ENCODE measurements around the gene SCAMP4.
A peak's percentile ranks its signal among the peaks of the same experiment; 100 is the strongest.

The SCAMP4 gene

DNA sequence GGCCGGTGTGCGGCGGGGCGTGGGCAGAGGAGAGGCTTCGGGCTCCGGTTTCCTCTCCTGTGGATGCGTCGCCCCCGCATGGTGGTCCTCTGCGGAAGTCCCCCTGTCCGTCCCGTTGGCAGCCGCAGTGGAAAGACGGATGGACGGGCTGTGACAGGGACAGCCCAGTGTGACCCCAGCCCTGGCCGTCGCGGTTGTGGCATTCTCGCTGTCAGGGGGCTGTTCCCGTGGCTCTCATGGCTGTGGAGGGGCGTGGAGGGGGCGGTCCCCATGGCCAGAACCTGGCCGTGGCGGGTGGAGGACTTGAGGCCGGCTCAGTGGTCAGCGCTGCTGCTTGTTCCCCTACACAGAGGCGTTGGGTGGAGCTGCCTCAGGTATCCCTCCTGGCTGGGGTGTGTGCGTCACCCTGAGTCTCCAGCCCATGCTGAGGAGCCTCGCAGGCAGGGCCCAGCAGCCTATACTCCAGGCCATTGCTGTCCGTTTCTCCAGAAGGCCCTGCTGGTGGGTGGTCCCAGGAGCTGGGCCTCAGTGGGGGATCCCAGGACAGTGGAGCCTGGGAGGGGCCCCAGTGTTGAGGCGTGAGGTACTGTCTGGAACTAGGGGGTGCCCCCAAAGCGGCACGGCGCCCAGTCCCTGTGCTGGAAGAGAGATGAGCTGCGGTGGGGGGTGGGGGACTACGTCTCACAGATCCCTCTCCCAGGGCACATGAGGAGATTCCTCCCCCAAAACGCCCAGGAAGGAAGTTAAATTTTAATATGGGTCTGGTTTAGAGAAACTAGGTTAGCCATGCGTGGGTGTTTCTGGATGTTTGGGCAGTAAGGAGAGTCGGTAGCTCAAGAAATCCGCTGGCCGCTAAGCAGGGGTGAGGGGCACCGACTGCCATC is 56.0 kb downstream of the SCAMP4 start:
- peak overlapping the region in 1 of 2 donors; percentile 19 for H3K27ac Mint-ChIP-seq
- no peak for ATAC-seq

DNA sequence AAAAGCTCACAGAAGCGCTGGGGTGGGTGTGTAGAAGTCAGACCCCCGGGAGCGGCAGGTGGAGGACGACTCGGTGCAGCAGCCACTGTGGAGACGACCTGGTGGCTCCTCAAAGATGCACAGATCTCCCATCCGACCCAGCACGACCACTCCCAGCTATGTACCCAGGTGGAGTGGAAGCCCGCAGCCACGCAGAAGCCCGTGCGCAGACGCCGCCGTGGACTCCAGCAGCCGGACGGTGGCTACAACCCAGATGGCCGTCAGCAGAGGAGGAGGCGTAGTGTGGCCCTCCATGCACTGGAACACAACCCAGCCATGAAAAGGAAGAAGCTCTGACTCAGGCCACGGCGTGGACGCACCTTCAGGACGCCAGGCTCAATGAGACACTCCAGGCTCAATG is 57.5 kb downstream of the SCAMP4 start:
- no peak overlapping the region for H3K4me3 Mint-ChIP-seq
- no peak for DNase-seq
- no peaks in the 10 kb centered on the region for H3K27me3 Mint-ChIP-seq
- H3K4me1 Mint-ChIP-seq: peaks cover 51% of the 10 kb centered on the region
- H3K9me3 Mint-ChIP-seq: no peaks in the 10 kb centered on the region
- no peak overlapping the region for H3K27ac Mint-ChIP-seq
- ATAC-seq: no peak

More for the DNA sequence above, 56.0 kb downstream of the SCAMP4 start:
- no peaks in the 10 kb centered on the region for H3K9me3 Mint-ChIP-seq
- H3K27me3 Mint-ChIP-seq: no peaks in the 10 kb centered on the region
- no peak overlapping the region for H3K4me3 Mint-ChIP-seq
- DNase-seq: no peak
- peaks cover 53% of the 10 kb centered on the region for H3K4me1 Mint-ChIP-seq

DNA sequence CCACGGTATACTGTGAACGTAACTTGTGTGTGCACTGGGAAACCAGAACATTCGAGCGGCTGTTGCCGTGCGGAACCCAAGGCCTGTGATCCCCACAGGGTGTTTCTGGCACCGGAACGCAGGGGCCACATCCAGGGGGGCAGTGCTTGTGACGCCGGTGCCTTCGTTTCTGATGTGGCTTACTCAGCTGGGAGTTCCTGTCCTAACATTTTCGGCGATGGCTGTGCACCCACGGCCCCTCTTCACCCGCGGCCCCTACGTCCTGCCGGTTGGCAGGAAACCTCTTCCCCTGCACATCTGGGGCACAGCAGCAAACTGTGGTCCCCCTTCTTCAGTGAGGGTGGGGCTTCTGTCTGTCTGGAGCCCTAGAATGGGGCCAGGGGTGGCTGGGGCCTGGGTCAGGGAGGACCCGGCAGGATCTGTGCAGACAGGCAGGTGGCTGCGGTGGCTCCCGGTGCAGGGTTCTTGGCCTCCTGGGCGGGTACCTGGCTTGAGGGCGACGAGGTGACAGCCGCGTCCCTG is 61.9 kb downstream of the SCAMP4 start:
- Mint-ChIP-seq H3K9me3 (no peaks in the 10 kb centered on the region), H3K4me3 (peak overlapping the region; percentile 51 to 79), H3K4me1 (peaks cover 31% of the 10 kb centered on the region), H3K27ac (no peak overlapping the region), H3K27me3 (no peaks in the 10 kb centered on the region)
- ATAC-seq (peak; percentile 85), DNase-seq (peak; percentile 31 to 43)

DNA sequence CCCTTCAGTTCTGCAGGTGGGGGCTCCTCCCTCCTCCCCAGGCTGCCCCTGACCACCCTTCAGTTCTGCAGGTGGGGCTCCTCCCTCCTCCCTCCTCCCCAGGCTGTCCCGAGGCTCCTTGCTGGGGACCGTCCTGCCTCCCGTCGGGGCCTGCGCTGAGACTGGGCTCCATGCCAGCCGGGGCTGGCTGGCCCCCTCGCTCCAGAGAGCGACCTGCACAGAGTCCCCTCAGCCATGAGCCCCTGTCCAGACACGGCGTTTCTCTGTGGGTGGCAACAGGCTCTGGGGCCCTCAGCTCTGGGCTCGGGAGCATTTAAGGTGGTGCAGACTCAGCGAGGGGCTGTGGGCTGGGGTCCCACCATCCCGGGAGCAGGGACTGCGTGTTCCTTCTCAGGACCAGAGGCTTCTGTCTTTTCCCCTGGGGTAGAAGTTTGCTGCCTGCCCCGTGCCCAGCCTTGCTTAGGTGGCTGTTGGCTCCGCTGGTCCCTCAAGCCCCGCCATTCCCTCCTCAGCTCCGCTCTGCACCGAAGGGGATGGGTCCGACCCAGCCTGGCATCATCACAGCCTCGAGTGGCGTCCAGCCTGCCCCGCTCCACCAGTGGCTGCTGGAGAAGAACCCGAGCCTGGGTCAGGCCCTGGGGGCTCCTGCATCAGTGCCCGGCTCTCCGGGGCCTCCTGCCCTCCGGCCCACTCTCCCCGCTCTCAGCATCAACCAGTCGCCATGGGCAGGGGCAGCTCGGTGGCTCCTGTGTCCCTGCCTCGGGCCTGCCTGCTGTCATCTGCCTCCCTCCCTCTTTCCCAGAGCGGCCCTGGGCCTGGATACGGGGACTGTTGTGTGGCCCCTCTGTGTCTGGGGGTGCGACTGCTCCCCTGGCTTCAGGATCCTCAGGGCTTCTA is 63.3 kb downstream of the SCAMP4 start:
- no peak overlapping the region for H3K4me3 Mint-ChIP-seq
- ATAC-seq: no peak
- no peaks in the 10 kb centered on the region for H3K9me3 Mint-ChIP-seq
- H3K4me1 Mint-ChIP-seq: peaks cover 31% of the 10 kb centered on the region
- peak overlapping the region in 1 of 2 donors; percentile 77 for H3K27ac Mint-ChIP-seq
- DNase-seq: no peak
- H3K27me3 Mint-ChIP-seq: no peaks in the 10 kb centered on the region

DNA sequence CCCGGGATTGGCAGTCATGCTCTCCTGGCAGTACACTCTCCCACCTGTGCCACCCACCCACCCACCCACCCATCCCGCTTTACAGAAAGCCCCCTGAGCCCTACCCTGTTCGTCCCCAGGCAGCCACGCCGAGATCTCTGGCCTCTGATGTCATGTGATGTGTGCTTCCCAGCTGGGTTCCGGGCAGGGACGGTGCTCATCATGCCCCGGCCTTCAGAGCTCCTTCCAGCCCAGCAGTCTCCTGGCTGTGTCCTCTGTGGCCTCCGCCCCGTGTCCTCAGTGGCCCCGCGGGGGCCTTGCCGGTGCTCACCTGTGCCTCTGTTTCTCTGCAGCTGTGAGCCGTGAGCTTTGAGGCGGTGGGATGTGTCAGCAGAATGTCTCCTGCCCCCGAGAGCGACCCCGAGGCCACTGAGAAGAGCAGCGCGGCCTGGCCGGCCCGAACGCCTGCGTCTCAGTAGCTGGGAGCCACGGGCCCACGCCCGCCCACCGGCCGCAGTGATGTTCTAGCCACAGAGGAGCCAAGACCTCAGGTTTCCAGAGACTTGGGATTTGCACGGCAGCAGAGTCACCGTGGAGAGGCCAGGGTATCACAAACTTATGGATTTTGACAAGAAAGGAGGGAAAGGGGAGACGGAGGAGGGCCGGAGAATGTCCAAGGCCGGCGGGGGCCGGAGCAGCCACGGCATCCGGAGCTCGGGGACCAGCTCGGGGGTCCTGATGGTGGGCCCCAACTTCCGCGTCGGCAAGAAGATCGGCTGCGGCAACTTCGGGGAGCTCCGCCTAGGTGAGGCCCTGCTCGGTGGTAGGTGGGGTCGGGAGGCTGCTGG is 64.2 kb downstream of the SCAMP4 start:
- ATAC-seq (no peak), DNase-seq (no peak)
- H3K27me3 Mint-ChIP-seq: no peaks in the 10 kb centered on the region
- H3K27ac Mint-ChIP-seq: peak overlapping the region; percentile 65 to 77
- no peak overlapping the region for H3K4me3 Mint-ChIP-seq
- no peaks in the 10 kb centered on the region for H3K9me3 Mint-ChIP-seq
- H3K4me1 Mint-ChIP-seq: peaks cover 31% of the 10 kb centered on the region

DNA sequence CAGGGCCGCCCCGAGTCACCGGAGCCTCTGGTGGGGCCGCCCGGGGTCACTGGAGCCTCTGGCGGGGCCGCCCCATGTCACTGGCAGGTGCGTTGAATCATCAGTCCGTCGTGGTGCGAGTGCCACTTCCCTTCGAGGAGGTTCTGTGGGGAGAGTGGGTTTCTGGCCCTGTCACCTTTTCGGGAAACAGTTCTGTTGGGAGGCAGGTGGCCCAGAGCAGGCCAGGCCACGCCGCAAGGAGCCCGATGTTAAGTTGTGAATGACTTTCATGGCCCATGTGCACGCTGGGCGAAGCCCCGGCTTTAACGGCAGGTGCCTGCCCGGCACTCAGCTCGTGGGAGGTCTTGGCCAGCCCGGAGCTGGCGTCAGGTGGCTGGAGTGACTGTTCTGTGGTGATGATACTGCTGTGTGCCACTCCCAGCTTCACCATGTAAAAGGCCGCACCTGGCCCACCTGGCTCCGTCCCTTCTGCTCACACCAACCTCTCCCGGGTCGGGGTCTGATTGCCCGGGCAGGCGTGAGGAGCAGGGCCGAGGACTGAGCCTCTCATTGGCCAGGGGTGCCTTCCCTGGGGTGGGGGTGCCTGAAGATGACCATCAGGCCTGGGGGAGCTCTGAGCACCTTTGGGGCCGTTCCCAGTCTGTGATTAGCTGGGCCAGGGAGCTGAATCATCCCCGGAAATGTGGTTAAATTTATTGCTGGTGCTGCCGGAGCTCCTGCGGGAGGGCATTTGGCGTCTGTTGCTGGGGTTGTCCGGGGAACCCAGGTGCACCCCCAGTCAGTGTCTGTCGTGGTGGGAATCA is 65.0 kb downstream of the SCAMP4 start:
- Mint-ChIP-seq H3K4me1 (peaks cover 31% of the 10 kb centered on the region), H3K9me3 (no peaks in the 10 kb centered on the region), H3K27ac (peak overlapping the region in 1 of 2 donors; percentile 42), H3K4me3 (no peak overlapping the region), H3K27me3 (no peaks in the 10 kb centered on the region)
- DNase-seq (no peak), ATAC-seq (no peak)

DNA sequence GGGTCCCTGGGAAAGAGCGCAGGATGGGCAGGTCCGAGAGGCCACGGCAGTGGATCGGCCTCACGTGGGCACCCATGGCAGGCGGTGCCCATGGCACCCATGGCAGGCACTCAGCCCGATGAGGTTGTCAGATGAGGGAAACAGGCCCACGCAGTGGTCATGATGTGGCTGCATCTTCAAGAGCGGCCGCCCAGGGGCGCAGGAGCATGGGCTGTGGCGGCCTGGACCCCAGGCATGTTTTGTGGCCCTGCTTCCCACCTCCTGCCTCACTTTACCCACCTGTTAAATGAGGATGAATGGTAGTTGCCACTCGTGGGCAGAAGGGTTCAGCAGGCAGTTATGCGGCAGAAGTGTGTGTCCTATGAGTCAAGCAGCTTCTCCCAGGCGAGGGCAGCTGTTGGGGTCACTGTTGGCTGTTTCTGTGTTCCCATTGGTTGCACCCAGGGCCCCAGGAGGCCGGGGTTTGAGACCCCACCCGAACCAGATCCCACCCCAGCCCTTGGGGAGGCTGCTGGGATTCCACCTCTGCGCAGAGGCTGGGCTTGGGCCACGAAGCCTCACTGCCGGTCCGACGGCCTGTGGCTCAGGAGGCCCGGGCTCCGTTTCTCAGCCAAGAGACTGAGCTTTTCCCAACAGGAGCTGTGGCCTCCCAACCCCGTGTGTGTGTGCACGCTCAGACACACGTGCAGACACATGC is 65.8 kb downstream of the SCAMP4 start:
- DNase-seq (no peak), ATAC-seq (no peak)
- H3K4me1 Mint-ChIP-seq: peaks cover 26% of the 10 kb centered on the region
- no peaks in the 10 kb centered on the region for H3K9me3 Mint-ChIP-seq
- no peak overlapping the region for H3K27ac Mint-ChIP-seq
- no peaks in the 10 kb centered on the region for H3K27me3 Mint-ChIP-seq
- H3K4me3 Mint-ChIP-seq: no peak overlapping the region

DNA sequence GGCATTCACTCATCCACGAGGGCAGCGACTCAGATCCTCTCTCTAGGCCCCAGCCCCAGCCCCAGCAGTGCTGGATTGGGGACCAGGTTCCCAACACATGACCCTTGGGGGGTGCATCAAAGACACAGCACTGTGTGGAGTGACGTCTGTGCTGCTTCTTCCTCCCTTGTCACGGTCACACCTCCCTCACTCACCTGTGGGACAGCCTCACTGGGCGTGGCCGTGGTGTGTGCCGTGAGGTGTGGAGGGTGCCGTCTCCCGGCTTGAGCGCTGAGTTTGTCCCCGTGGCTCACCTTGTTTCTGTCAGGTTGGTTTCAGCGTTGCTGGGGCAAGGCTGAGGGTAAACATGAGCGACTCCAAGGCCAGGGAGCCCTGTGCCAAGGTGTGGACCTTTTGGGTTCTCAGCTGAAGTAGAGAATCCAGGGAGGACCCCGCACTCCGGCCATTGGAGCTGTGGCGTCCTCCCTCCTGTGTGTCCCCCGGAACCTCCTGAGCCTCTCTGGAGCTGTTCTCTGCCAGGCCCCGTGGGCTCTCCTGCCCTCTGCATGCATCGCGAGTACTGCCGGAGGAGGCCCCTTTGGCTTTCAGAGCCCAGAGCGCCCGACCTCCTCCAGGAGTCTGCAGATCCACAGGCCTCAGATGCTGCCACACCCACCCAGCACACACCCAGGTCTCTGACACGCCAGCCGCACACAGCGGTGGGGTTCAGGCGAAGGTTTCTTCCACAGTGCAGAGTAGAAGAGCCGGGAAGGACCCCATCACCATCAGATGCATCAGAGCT is 69.4 kb downstream of the SCAMP4 start:
- ATAC-seq: no peak
- Mint-ChIP-seq H3K27me3 (no peaks in the 10 kb centered on the region), H3K27ac (no peak overlapping the region), H3K4me1 (peaks cover 8% of the 10 kb centered on the region), H3K9me3 (no peaks in the 10 kb centered on the region), H3K4me3 (no peak overlapping the region)
- no peak for DNase-seq

DNA sequence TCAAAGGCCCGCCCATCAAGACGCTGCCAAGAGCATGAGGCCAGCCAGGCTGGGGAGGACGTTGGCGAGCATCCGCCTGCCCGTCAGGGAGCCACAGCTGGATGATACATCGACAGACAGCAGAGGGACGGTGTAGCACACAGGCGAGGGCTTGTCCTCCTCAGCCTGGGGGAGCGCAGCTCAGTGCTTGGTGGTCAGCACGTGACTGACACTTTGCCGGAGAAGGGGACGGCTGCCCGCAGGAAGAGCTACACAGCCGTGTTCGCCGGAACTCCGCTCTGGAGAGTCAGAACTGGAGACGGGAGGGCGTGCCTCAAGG is 69.9 kb downstream of the SCAMP4 start:
- DNase-seq (no peak), ATAC-seq (no peak)
- no peaks in the 10 kb centered on the region for H3K9me3 Mint-ChIP-seq
- no peak overlapping the region for H3K4me3 Mint-ChIP-seq
- no peaks in the 10 kb centered on the region for H3K27me3 Mint-ChIP-seq
- peak overlapping the region in 1 of 2 donors; percentile 25 for H3K27ac Mint-ChIP-seq
- peaks cover 5% of the 10 kb centered on the region for H3K4me1 Mint-ChIP-seq
